ENCODE results near the gene TSTD1. TPM values are rescaled to one million over a fixed set of nuclear protein-coding genes. Genes with fewer than 3 reads are reported as not detected.

Gene TSTD1
- total and polyA plus RNA-seq, 2 of the 8 experiments (the other 6 are each of a cell fraction or from before 2014, with no cell fraction given), result 60.9 to 314 TPM

GRCh38 chr1:161006563-161006962 is 32.2 kb downstream of the TSTD1 start:
- H3K79me2 ChIP-seq (ENCODE audit: control insufficient read depth in 1 of 2, insufficient read depth in 2 of 2, low read length in 2 of 2), result peaks cover 26 to 89% of the 10 kb centered on the region in 2 experiments
- DNase-seq (ENCODE audit: low read depth in 1 of 2, low spot score in 2 of 2), result no peak
- CTCF ChIA-PET (ENCODE audit: partially characterized antibody), result interaction anchor here (0.7 to 9.8 kb wide), 4 partner anchors 8 to 80 kb away, joined by 3 to 58 read pairs (median 6); partner anchors contain the start of gene F11R
- TF ChIP-seq FOSL1 (IDR thresholded peaks at IDR 0.05; ENCODE audit: insufficient read depth, low read depth, low read length) (no peak), PHF8 (conservative IDR thresholded peaks at IDR 0.05; ENCODE audit: low read depth, low read length) (no peak), HDAC6 (IDR thresholded peaks at IDR 0.05; ENCODE audit: low read depth, low read length) (no peak), KDM1A (IDR thresholded peaks at IDR 0.05; ENCODE audit: borderline replicate concordance, low read length) (no peak)

More at GRCh38 chr1:161006563-161006962, 32.2 kb downstream of the TSTD1 start:
- no peak overlapping the region for H3K4ac ChIP-seq (replicated peaks; ENCODE audit: insufficient read length, low read depth, low read length)
- H2AFZ ChIP-seq (ENCODE audit: low read length), result no peak overlapping the region
- no peaks in the 10 kb centered on the region; a peak in 1 of 7 replicates for H3K4me1 ChIP-seq (replicated peaks in 1 of 4; ENCODE audit: control insufficient read depth in 3 of 4, insufficient read depth in 4 of 4, low read length in 3 of 4)
- WGBS, 2 experiments (ENCODE audit: extremely low coverage in 1 of 2, insufficient coverage in 1 of 2, insufficient read length in 1 of 2, insufficient replicate concordance in 2 of 2, low coverage in 1 of 2, low lambda C conversion rate in 2 of 2, missing lambda C conversion rate in 1 of 2), result 93% methylated on average over 8 of the region's 8 CpGs; no CpG with 5 or more reads in 1 of the 2 experiments
- no peak overlapping the region for H3K14ac ChIP-seq (ENCODE audit: insufficient read length)
- H2BK15ac ChIP-seq (ENCODE audit: low read length), result no peak overlapping the region
- no peak overlapping the region for H2AK5ac ChIP-seq (ENCODE audit: low read depth, low read length)
- H3K4me3 ChIP-seq (ENCODE audit: extremely low read depth in 1 of 4, insufficient read depth in 2 of 4, low read depth in 3 of 4, low read length in 4 of 4), result no peak overlapping the region
- H4K5ac ChIP-seq (ENCODE audit: insufficient read length, low read depth, low read length), result peak overlapping the region; percentile 66
- H3K23me2 ChIP-seq (ENCODE audit: low read depth, low read length), result no peaks in the 10 kb centered on the region
- no peak overlapping the region for H3K23ac ChIP-seq (ENCODE audit: insufficient read length)
- no peak for FAIRE-seq
- no peak overlapping the region for H2BK20ac ChIP-seq (ENCODE audit: low read length)
- H3K9me3 ChIP-seq (ENCODE audit: insufficient read depth in 2 of 2, low read depth in 1 of 2, low read length in 1 of 2), result no peaks in the 10 kb centered on the region
- H3K27me3 ChIP-seq (replicated peaks in 1 of 4; ENCODE audit: control insufficient read depth in 3 of 4, extremely low read depth in 1 of 4, insufficient read depth in 3 of 4, low read length in 3 of 4), result no peaks in the 10 kb centered on the region
- no peak overlapping the region; the same call in 1 of the 2 replicates for H3K18ac ChIP-seq (ENCODE audit: extremely low read depth, low read length)
- H3K4me2 ChIP-seq (ENCODE audit: insufficient read depth in 1 of 2, low read depth in 2 of 2, low read length in 2 of 2), result no peak overlapping the region
- POLR2A ChIA-PET (ENCODE audit: partially characterized antibody), result interaction anchor here (0.6 to 2.5 kb wide), 8 partner anchors 10 to 126 kb away, joined by 3 to 7 read pairs (median 3); partner anchors contain the start of genes DEDD, F11R and USF1
- H3K9ac ChIP-seq (replicated peaks in 1 of 4; ENCODE audit: extremely low read depth in 1 of 4, low read depth in 3 of 4, low read length in 3 of 4), result no peak overlapping the region
- no peak overlapping the region; the same call in 1 of the 2 replicates for H2BK12ac ChIP-seq (ENCODE audit: low read depth, low read length)
- peaks cover 4 to 21% of the 10 kb centered on the region in 2 experiments for H4K20me1 ChIP-seq (replicated peaks in 1 of 2; ENCODE audit: control insufficient read depth in 1 of 2, insufficient read depth in 2 of 2, low read length in 2 of 2)
- H4K8ac ChIP-seq (ENCODE audit: extremely low read depth, insufficient read depth, low read length), result no peak overlapping the region
- H2BK5ac ChIP-seq (ENCODE audit: low read depth, low read length), result peak overlapping the region; percentile 20; the same call in 1 of the 2 replicates
- peaks cover 0 to 10% (median 2%) of the 10 kb centered on the region in 4 experiments; a peak in 4 of 8 replicates for H3K36me3 ChIP-seq (ENCODE audit: control insufficient read depth in 2 of 4, insufficient read depth in 4 of 4, low read length in 3 of 4)
- H2BK120ac ChIP-seq (replicated peaks; ENCODE audit: low read depth, low read length), result no peak overlapping the region
- H3K56ac ChIP-seq (replicated peaks; ENCODE audit: insufficient read length, low read depth, low read length), result no peak overlapping the region
- H3K79me1 ChIP-seq (ENCODE audit: low read depth, low read length), result peaks cover 9% of the 10 kb centered on the region
- H3K27ac ChIP-seq (ENCODE audit: low read depth, low read length), result no peak overlapping the region
- no peak overlapping the region for H4K91ac ChIP-seq (replicated peaks; ENCODE audit: insufficient read length, low read length)

All from H1 (cell line).